SK-N-SH (cell line): ENCODE data around the gene RBM4B.

Experiments used
- PBX3 ChIP-seq: IDR thresholded peaks from 2 replicates; pipeline ENCODE4; 2012
- RAD21 ChIP-seq: IDR thresholded peaks from 2 replicates; pipeline ENCODE4 v1.6.1; 2012; ENCODE audit warnings: mild to moderate bottlenecking, low read length
- TF ChIP-seq, protein P1 (sequence below): fragments of 200-600 bp; sonication (generic); IDR thresholded peaks from 2 replicates; pipeline ENCODE4 v1.6.1; 2017; ENCODE audit warnings: antibody characterized with exemption, mild to moderate bottlenecking, moderate library complexity

DNA sequence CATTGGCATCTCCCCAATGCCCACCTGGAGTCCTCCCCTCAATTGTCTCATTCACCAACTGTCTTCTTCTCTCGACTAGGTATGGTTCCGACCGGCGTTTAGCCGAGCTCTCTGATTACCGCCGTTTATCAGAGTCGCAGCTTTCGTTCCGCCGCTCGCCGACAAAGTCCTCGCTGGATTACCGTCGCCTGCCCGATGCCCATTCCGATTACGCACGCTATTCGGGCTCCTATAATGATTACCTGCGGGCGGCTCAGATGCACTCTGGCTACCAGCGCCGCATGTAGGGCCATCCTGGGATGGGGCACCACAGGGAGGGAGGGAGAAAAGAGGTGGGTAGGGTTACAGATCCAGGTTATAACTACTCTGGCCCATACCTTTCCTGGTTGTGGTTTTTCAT is 51.3 kb downstream of the RBM4B start:
- TF ChIP-seq RAD21 (no peak), PBX3 (no peak)
- TF ChIP-seq, protein P1, sequence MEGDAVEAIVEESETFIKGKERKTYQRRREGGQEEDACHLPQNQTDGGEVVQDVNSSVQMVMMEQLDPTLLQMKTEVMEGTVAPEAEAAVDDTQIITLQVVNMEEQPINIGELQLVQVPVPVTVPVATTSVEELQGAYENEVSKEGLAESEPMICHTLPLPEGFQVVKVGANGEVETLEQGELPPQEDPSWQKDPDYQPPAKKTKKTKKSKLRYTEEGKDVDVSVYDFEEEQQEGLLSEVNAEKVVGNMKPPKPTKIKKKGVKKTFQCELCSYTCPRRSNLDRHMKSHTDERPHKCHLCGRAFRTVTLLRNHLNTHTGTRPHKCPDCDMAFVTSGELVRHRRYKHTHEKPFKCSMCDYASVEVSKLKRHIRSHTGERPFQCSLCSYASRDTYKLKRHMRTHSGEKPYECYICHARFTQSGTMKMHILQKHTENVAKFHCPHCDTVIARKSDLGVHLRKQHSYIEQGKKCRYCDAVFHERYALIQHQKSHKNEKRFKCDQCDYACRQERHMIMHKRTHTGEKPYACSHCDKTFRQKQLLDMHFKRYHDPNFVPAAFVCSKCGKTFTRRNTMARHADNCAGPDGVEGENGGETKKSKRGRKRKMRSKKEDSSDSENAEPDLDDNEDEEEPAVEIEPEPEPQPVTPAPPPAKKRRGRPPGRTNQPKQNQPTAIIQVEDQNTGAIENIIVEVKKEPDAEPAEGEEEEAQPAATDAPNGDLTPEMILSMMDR = no peak
